Stimulated activated CD4-positive, alpha-beta T cell treated with anti-CD3 and anti-CD28 coated beads, TNF-alpha, amount 100 ng/mL, for 4 hours (primary cell): ENCODE measurements around the gene ACOT11.
A peak's percentile ranks its signal among the peaks of the same experiment; 100 is the strongest.

Experiments used
- DNase-seq, 3 experiments: peaks; one replicate each; pipeline ENCODE4 v3.0.0-alpha.2; 2020; ENCODE audit warnings: low read depth in 3 of 3

Gene ACOT11

DNA sequence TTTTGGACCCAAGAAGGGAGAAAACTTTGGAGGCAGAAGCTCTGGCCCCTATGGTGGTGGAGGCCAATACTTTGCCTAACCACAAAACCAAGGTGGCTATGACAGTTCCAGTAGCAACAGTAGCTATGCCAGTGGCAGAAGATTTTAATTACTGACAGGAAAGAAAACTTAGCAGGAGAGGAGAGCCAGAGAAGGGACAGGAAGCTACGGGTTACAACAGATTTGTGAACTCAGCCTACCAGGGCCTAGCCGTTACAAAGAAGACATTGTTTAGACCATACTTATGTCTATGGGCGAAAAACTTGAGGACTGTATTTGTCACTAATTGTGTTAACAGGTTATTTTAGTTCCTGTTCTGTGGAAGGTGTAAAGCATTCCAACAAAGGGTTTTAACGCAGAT, 10.4 kb upstream of the ACOT11 start:
- DNase-seq = no peak

DNA sequence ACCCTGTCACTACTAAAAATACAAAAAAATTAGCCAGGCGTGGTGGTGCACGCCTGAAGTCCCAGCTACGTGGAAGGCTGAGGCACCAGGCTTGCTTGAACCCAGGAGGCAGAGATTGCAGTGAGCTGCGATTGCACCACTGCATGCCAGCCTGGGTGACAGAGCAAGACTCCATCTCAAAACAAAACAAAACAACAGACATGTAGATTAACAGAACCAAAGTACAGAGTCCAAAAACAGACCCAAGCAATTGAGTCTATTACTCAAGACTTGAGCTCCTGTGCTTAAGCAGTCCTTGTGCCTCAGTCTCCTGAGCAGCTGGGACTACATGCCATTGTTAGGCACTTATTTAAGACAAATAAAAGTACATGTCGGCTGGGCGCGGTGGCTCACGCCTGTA, 9.5 kb upstream of the ACOT11 start:
- no peak for DNase-seq

DNA sequence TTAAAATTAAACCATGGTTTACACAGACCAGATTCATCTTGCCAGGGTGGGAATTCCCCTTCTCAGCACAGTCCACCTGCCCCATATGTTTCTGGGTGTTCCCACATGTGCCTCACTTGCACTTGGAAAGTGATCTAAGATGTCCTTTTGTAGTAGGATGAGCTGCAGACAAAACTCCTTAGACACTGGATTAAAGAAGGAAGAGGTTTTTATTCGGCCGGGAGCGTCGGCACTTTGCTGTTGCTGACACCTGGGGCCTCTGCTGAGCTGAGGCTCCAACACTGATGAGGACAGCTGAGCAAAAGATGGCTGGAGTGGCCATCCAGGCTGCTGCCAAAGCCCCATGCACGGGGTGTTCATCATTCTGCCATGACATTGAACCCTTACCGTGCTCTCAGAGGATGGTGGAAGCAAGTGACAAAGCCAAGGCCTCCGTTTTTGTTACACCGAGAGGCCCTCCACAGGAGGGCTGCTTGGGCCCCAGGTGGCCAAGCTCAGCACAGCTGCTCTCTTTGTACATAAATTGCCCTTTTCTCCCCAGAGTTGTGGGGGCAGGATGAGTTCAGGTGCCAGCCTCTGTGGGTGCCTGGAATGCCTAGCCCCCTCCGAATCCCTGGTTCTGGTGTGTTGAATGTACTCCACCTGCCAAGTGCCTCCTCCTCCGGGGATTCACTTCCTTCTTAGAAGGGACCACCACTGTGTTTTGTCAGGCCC, 7.3 kb upstream of the ACOT11 start:
- no peak for DNase-seq

DNA sequence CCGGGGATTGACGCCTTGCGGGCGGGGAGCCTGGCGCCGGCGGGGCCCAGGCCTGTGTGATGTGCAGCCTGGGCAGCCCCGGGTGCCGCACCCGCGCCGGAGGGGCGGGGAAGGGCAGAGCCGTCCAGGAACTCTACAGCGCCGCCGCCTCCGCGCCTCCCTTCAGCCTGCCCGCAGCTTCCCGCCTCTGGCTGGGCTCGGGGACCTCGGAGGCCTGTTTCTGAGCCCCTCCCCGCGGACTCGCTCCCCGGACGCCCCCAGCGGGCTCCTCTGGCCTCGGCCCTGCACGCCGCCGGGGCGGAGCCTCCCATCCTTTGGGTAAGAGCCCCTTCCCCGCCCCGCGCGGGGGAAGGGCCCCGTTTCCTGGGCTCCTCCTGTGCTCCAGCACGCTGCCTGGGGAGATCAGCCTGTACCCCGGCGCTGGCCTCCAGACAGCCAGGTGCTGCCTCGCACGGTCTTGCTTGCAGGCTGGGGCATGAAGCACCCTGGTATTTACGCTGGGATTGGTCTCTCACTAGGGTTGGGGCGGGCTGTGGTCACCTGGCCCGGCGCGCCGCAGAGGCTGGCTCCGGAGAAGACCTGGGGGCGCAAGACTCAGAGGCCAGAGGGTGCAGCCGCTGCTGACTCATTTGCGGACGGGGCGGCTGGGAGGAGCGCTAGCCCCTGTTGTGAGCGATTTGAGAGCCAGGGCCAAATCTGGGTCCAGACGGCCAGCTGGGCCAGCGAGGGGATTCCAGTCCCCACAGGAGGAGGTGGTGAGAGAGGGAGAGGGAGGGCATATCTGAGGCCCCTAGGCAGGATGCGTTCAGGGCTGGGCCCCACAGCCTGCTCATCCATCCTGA, 5.7 kb upstream of the ACOT11 start:
- peak; percentile 12 to 42 (median 14) for DNase-seq

DNA sequence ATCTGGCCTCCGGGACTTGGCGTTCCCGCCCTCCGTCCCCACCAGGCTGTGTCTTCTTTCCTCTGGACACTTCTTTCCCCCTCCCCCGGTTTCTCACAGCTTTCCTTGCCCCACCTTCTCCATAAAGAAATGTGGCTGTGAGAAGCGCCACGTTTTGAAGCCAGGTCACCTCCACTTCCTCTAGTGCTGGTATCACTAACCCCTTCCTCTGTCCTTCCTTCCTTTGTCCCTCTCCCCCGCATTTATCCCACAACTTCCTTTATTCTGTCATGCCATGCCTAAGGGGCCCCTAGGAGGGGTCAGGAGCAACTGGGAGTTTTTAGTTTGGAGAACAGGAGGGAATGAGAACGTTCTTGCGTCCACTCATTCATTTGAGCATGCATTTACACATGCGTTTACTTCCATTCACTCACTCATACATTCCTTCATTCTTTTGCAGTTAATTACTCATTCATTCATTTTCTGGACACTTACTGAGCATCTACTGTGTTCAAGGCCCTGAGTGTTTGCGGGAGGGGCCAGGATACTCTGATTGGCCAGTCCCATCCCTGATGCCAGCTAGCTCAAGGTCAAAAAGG, 5.0 kb upstream of the ACOT11 start:
- no peak for DNase-seq

DNA sequence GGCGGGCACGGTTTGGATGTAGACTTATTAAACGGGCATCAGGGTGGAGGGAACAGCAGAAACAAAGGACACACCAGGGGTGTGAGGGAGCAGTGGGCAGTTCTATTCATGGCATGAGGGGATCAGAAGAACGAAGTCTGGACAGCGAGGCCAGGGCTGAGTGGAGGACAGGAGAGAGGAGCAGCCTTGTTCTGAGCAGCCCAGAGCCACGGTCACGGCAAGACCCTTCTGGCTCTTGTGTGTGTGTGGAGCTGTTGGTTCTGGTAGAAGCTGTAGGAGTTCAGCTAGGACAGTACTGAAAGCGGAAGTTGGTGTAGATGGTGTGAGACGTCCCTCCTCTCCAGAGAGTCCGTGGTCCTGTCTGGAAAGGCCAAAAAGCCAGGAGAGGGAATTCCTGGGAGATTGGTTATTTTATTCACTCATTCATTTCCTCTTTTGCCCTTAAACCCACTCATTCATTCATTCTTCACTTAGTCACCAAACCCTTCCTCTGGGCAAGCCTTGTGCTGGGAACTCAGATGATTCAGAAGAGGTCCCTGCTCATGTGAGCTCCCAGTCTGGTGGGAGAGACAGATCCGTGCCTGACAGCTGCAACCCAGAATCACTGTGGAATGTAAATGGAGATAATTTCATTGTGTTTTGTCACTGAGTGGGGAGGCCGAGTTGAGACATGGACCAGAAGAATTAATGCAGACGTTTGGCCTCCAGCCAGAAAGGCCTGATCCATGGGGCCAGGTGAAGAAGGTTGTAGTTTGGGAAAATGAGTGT, 4.1 kb upstream of the ACOT11 start:
- no peak for DNase-seq

DNA sequence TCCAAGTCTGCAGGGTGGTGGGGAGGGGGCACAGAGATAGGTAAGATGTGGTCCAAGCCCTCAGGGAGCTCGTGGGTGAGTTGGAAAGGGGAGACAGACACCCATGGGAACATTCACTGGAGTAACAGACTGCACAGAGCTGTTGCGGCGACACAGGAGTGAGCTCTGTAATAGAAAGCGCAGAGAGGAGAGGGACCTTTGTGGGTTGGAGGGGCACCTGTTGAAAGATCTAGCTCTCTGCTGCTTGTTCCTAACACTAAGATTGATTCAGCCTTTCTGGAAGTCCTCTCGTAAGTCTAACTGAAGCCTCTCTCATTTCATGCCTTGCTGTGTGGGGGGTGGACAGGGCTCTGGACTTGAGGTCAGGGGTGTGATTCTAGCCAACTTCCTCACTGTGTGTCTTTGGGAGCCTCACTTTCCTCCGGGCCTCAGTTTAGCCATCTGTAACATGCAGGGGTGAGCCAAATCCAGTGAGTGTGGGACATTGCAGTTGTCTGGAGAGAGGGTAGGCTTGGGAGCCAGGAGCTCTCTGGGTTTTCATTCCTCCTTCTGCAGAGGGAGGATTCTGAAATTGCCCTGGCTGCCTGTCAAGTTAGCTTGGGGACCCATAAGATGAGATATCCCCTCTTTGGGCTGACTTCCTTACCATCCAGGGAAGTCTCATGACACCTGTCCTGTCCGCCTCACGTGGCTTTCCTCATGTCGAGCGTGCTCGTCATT, 2.0 kb upstream of the ACOT11 start:
- no peak for DNase-seq

DNA sequence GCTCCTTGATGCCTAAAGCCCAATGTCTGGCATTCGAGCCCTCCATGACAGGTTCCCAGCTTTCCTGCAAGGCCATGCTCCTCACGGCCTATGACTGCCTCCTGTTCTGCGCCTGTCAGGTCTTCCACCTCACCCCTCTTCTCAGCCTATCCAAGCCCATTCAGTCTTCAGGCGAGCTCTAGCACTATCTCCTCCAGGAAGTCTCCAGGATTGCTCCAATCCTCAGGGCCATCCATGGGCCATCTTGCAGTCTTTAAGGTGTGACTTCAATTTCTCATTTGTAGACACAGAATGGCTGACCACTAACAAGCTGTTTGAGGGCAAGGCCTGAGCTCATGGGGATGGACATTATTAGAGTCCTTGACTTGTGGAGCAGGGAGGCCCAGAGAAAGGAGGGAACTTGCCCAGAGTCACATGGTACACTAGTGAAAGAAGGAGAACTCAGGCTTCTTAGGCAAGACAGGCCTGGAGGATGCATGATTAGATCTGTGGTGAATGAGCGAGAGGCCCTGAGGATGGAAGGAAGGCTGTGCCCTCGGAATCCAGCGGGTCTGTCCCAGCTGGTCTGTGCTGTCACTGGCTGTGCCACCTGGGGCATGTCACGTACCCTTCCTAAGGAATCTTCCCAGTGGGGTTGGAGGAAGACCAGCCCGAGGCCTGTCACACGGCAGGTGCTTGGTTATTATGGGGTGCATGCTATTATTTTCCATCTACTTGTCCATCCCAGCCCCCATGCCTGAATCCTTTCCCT, 1.2 kb upstream of the ACOT11 start:
- no peak for DNase-seq

DNA sequence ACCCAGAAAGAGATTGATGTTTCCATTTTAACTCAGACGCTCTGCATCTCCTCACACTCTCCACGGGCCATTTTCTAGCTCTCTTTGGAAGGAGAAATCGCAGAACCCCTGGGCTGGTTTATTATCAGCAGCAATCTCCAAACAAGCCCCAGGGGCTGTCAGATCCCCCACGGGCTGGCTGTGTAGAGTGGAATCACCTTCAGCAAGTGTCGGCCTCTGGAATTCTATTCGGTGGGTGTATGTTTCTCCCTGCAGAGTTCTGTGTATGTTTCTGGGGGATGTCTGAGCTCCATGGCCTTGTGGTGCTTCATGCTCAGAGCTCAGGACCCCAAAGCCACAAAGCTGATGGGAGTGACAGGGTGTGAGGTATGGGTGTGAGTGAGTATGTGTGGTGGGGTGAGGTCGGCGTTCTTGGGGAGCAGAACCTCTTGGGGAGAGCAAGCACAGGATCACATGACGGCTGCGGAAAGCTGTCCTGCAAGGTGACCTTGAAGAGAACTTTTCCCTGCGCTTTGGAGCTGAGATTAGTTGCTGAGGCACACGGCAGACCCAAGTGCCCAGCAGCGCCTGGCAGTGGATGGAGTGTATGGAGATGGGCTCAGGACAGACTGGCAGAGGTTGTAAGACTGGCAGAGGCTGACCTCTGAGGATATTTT, 489 bp downstream of the ACOT11 start:
- no peak for DNase-seq

DNA sequence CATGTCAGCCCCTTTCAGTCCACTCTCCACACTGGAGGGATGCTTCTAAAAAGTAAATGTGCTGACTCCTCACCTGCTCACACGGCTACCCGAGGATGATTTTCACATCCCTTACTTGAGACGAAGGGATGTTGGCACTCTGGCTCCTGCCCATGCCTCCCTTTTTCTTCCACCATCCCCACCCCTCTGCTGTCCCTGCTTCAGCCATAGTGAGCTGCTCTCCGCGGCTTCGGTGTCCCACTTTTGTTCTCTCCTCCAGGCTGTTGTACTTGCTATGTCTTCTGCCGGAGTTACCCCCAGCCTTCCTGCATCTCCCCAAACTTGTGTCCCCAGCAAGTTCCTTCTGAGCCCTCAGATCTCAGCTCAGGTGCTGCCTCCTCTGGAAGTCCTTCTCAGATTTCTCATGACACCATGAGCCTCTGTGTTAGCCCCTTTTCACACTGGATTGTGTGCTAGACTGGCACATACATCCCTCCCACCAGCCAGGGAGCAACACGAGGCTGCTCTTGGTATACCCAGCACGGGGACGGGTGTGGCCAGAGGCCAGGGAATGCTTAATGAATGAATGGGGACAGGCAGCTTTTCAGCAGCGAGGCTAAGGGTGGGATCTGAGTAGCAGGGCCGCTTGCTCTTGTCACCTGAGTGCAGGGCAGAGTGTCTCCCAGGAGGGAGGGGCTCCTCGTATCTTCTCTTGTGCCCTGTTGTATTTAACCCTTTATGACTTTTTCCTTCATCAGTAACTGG, 1.3 kb downstream of the ACOT11 start:
- no peak for DNase-seq

DNA sequence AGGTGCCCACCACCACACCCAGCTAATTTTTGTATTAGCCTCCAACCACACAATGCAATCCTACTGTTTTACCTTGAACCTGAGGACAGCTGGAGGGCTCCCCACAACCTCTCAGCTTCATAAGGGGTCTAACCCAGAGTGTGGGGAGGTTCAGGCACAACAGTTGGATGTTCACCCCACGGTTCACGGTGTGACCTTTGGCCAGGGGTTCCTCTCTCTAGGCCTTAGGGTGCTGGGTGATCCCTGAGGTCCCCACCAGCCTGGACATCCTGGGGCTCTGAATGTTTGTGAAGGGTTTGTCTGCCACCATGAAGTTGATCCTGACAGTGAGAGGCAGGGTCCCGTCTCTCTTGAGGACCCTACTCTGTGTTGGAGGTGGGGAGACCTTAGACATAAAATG, 3.9 kb downstream of the ACOT11 start:
- no peak for DNase-seq

DNA sequence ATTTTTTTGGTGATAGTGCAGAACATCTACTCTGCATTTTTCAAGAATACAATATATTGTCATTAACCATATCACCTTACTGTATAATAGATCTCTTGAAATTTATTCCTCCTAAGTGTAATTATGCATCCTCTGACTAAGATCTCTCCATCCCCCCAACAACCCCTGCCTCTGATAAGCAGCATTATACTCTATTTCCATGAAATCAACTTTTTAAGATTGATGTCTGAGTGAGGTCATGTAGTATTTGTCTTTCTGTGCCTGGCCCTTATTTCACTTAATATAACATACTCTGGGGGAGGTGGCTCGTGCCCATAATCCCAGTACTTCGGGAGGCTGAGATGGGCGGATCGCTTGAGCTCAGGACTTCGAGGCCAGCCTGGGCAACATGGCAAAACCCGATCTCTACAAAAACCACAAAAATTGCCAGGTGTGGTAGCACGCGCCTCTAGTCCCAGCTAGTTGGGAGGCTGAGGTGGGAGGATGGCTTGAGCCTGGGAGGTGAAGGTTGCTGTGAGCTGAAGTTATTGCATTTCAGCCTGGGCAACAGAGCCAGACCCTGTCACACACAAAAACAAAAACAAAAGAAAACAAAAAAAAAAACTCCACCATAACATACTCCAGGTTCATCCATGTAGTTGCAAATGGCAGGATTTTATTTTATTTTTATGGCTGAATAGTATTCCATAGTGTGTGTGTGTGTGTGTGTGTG, 5.7 kb downstream of the ACOT11 start:
- DNase-seq = no peak

DNA sequence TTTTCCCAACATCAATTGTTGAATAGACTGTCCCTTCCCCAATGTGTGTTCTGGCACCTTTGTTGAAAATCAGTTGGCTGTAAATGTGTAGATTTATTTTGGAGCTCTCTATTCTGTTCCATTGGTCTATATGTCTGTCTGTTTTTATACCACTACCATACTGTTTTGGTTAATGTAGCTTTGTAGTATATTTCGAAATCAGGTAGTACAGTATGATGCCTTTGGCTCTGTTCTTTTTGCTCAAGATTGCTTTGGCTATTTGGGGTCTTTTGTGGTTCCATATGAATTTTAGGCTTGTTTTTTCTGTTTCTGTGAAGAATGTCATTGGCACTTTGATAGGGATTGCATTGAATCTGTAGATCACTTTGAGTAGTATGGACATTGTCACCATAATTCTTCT, 8.1 kb downstream of the ACOT11 start:
- no peak for DNase-seq

DNA sequence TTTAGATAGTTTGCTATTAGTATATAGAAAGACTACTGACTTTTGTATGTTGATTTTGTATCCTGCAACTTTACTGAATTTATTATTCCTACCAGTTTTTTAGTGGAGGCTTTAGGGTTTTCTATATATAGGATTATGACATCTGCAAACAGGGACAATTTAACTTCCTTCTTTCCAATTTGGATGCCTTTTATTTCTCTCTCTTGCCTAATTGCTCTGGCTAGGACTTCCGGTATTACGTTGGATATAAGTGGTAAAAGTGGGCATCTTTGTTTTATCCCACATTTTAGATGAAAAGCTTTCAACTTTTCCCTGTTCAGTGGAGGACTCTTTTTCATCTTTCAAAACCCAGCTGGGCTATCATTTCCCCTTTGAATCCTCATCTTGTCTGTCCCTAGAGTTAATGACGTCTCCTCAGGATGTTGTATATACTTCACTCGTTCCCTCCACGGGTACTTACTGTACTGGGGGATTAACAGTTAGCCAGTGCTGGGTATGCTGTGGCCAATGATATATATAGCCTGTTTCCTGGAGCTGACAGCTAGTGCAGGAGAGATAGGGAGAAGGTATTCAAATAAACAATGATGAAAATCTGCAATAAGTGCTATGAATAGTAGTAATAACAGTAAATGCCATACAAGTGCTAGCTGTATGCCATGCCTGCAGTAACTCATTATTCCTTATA, 9.8 kb downstream of the ACOT11 start:
- no peak for DNase-seq

DNA sequence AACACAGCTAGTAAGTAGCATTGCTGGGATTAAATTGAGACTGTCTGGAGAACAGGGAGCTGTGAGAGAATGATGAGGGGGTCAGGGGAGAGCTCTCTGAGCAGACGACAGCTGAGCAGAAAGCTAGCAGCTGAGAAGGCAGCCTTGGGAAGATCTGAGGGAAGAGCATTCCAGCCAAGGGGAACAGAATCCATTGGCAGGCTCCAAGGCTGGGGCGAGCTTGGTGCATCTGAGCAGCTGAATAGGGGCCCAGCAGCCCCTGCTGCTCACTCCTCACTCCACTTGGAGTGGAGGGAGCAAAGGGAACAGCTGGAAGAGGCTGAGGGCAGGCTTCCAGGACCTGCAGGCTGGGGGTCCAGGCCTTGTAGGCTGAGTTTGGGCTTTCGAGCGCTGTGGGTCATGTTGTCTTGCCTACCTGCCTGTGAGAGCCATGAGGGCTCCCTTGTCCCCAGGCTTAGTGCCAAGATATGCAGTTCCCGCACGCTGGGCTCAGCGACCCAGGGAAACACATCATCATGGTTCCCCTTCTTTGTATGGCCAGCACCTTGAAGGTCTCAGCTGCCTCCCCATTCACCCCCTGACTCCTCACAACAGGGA, 10.5 kb downstream of the ACOT11 start:
- no peak for DNase-seq

DNA sequence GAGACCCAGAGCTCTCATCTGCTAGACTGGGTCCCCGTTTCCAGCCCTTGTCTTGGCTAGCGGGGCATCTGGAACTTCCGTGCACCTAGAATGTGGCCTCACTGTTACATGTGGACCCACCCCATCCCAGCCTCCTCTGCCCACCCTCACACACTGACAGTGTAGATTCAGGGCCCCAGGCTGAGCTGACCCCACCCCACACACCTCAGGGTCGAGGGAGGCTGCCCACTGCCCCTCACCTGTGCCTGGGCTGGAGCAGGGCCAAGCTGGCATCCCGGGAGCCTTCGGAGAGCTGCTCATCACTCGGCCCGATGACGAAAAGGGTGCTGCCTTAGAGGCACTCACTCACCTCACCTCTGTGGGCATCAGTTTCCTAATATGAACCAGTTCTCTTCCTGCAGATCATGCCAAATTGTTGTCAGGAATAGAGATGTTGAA, 11.1 kb downstream of the ACOT11 start:
- DNase-seq = no peak

DNA sequence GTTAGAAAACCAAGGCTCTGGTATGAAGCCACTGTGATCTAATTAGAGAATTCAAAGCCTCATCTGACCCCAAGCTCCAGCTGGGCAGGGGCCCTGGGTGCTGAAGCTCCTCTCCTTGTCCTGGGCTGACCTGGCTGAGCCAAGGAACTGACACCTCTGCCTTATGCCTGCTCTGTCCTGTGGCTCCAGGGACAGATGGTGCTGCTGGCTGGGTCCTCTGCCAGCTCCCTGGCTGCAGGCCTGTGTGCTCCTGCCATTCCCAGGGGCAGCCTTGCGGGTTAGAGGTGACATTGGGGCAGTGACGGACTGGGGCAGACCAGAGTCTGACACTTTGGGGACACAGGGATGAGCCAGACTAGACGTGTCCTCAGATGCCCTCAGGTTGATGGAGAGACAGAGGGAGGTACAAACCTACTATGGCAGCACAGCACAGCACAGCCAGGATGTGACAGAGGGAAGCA, 11.8 kb downstream of the ACOT11 start:
- DNase-seq = no peak
